ENCODE measurements around the gene ZFP37.
"Not testable (repeated sequence)": the region's sequence is repeated elsewhere in the genome, so short reads cannot be mapped to it uniquely, and the experiment has no call there.

Gene ZFP37

GRCh38 chr9:113056191-113057106 lies at the start of gene ZFP37:
TSS of gene ZFP37 (minus strand) at chr9:113056724. CDS start at chr9:113056688, 36 bp downstream.
- H3K36me3 ChIP-seq (ENCODE audit: insufficient read depth), result no peaks in the 10 kb centered on the region
- no peaks in the 10 kb centered on the region for H3K27me3 ChIP-seq (ENCODE audit: insufficient read depth, low read depth)
- H2AFZ ChIP-seq (ENCODE audit: low read depth), result peak within 1 kb of the TSS; percentile 90
- no peak for TF ChIP-seq CTCF (conservative IDR thresholded peaks at IDR 0.05; ENCODE audit: low read depth, low read length)
- H3K27ac ChIP-seq, result no peak within 1 kb of the TSS
- no peaks in the 10 kb centered on the region for H4K20me1 ChIP-seq (ENCODE audit: insufficient read depth)
- H3K4me3 ChIP-seq (IDR thresholded peaks at IDR 0.05; ENCODE audit: insufficient read depth, low read depth, low read length), result no peak within 1 kb of the TSS
- no peak within 1 kb of the TSS; the same call in 1 of the 2 replicates for H3K9ac ChIP-seq
- H3K4me1 ChIP-seq (ENCODE audit: low read depth, poor library complexity, severe bottlenecking), result no peaks in the 10 kb centered on the region
- H3K4me2 ChIP-seq, result peak within 1 kb of the TSS; percentile 49
- H3K79me2 ChIP-seq (ENCODE audit: insufficient read depth, low read depth), result no peaks in the 10 kb centered on the region

- not testable (repeated sequence) for H3K4me2 ChIP-seq; H4K20me1 ChIP-seq (ENCODE audit: insufficient read depth); H3K4me1 ChIP-seq (ENCODE audit: low read depth, poor library complexity, severe bottlenecking); H3K79me2 ChIP-seq (ENCODE audit: insufficient read depth, low read depth); H3K36me3 ChIP-seq (ENCODE audit: insufficient read depth); H3K9ac ChIP-seq; H3K27ac ChIP-seq; H2AFZ ChIP-seq (ENCODE audit: low read depth); H3K27me3 ChIP-seq (ENCODE audit: insufficient read depth, low read depth); H3K4me3 ChIP-seq (IDR thresholded peaks at IDR 0.05; ENCODE audit: insufficient read depth, low read depth, low read length)
These were observed 48.8 kb upstream of the ZFP37 start for GRCh38 chr9:113105345-113105744.

GRCh38 chr9:113095561-113095960 lies 39.0 kb upstream of the ZFP37 start:
- Histone ChIP-seq H3K4me3 (IDR thresholded peaks at IDR 0.05; ENCODE audit: insufficient read depth, low read depth, low read length) (no peak overlapping the region), H2AFZ (ENCODE audit: low read depth) (no peak overlapping the region), H3K4me2 (no peak overlapping the region), H4K20me1 (ENCODE audit: insufficient read depth) (no peaks in the 10 kb centered on the region), H3K4me1 (ENCODE audit: low read depth, poor library complexity, severe bottlenecking) (no peaks in the 10 kb centered on the region), H3K27ac (no peak overlapping the region), H3K36me3 (ENCODE audit: insufficient read depth) (no peaks in the 10 kb centered on the region), H3K9ac (no peak overlapping the region), H3K27me3 (ENCODE audit: insufficient read depth, low read depth) (no peaks in the 10 kb centered on the region), H3K79me2 (ENCODE audit: insufficient read depth, low read depth) (no peaks in the 10 kb centered on the region)
- TF ChIP-seq CTCF (conservative IDR thresholded peaks at IDR 0.05; ENCODE audit: low read depth, low read length), result no peak

- H3K27me3 ChIP-seq (ENCODE audit: insufficient read depth, low read depth); H3K79me2 ChIP-seq (ENCODE audit: insufficient read depth, low read depth); H4K20me1 ChIP-seq (ENCODE audit: insufficient read depth); H3K4me2 ChIP-seq; H3K9ac ChIP-seq; H3K36me3 ChIP-seq (ENCODE audit: insufficient read depth); H3K27ac ChIP-seq; H2AFZ ChIP-seq (ENCODE audit: low read depth); H3K4me1 ChIP-seq (ENCODE audit: low read depth, poor library complexity, severe bottlenecking); H3K4me3 ChIP-seq (IDR thresholded peaks at IDR 0.05; ENCODE audit: insufficient read depth, low read depth, low read length): not testable (repeated sequence)
These were observed 33.4 kb upstream of the ZFP37 start for GRCh38 chr9:113089924-113090323.

GRCh38 chr9:113089143-113089505 lies 32.6 kb upstream of the ZFP37 start:
- not testable (repeated sequence) for H3K4me1 ChIP-seq (ENCODE audit: low read depth, poor library complexity, severe bottlenecking); H2AFZ ChIP-seq (ENCODE audit: low read depth); H3K4me2 ChIP-seq; H3K36me3 ChIP-seq (ENCODE audit: insufficient read depth); H4K20me1 ChIP-seq (ENCODE audit: insufficient read depth); H3K27ac ChIP-seq; H3K4me3 ChIP-seq (IDR thresholded peaks at IDR 0.05; ENCODE audit: insufficient read depth, low read depth, low read length); H3K27me3 ChIP-seq (ENCODE audit: insufficient read depth, low read depth); H3K79me2 ChIP-seq (ENCODE audit: insufficient read depth, low read depth); H3K9ac ChIP-seq

DNA sequence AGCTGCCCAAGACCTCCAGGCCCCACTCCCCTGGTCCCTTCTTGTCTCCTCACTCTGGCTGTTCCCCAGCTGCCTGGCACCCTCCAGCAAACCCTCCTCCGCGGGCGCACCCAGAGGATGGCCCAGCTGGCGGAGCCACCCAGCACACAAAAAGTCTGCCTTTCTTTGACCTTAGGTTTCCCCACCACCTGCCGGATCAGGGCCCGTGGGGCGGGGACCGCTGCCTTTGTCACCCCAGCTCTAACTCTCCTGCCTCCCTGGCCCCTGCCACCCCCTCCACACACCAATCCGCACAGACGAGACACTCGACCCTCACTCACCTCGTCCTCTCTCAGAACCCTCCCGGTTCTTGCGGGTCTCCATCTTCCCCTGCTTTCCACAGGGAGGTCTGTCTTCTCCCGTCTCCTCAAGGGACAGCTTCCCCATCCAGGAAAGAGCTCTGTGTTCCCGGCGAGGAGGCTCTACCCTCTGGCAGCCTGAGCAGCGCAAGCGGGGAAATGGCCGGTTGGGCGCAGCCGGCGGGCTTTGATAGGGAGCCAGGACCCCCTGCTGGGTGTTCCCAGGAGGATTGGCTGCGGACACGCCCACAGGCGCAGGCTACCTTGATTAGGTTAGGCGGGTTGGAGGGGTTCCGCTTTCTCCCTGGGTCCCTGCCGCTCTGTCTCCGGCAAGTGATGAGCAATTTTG lies 32.1 kb upstream of the ZFP37 start:
- not testable (repeated sequence) for H3K79me2 ChIP-seq (ENCODE audit: insufficient read depth, low read depth); H2AFZ ChIP-seq (ENCODE audit: low read depth); H4K20me1 ChIP-seq (ENCODE audit: insufficient read depth); H3K27ac ChIP-seq; H3K4me2 ChIP-seq; H3K36me3 ChIP-seq (ENCODE audit: insufficient read depth); H3K9ac ChIP-seq; H3K4me1 ChIP-seq (ENCODE audit: low read depth, poor library complexity, severe bottlenecking); H3K27me3 ChIP-seq (ENCODE audit: insufficient read depth, low read depth); H3K4me3 ChIP-seq (IDR thresholded peaks at IDR 0.05; ENCODE audit: insufficient read depth, low read depth, low read length)

GRCh38 chr9:113062932-113063310 lies 6.4 kb upstream of the ZFP37 start:
- not testable (repeated sequence) for H3K4me2 ChIP-seq; H4K20me1 ChIP-seq (ENCODE audit: insufficient read depth); H3K9ac ChIP-seq; H2AFZ ChIP-seq (ENCODE audit: low read depth); H3K79me2 ChIP-seq (ENCODE audit: insufficient read depth, low read depth); H3K4me1 ChIP-seq (ENCODE audit: low read depth, poor library complexity, severe bottlenecking); H3K27me3 ChIP-seq (ENCODE audit: insufficient read depth, low read depth); H3K36me3 ChIP-seq (ENCODE audit: insufficient read depth); H3K27ac ChIP-seq; H3K4me3 ChIP-seq (IDR thresholded peaks at IDR 0.05; ENCODE audit: insufficient read depth, low read depth, low read length)

- not testable (repeated sequence) for H3K4me3 ChIP-seq (IDR thresholded peaks at IDR 0.05; ENCODE audit: insufficient read depth, low read depth, low read length); H3K27ac ChIP-seq; H4K20me1 ChIP-seq (ENCODE audit: insufficient read depth); H3K4me1 ChIP-seq (ENCODE audit: low read depth, poor library complexity, severe bottlenecking); H3K36me3 ChIP-seq (ENCODE audit: insufficient read depth); H3K27me3 ChIP-seq (ENCODE audit: insufficient read depth, low read depth); H2AFZ ChIP-seq (ENCODE audit: low read depth); H3K9ac ChIP-seq; H3K79me2 ChIP-seq (ENCODE audit: insufficient read depth, low read depth); H3K4me2 ChIP-seq
These were observed 5.9 kb upstream of the ZFP37 start for GRCh38 chr9:113062256-113062931.

Measured in KMS-11 (cell line).